Stimulated activated CD4-positive, alpha-beta T cell treated with anti-CD3 and anti-CD28 coated beads, Interleukin-12 subunit alpha, Interleukin-12 subunit beta, amount 100 ng/mL, for 4 hours (primary cell): ENCODE data around the gene HSPBP1.

Experiments
- DNase-seq: peaks from one replicate; pipeline ENCODE4 v3.0.0-alpha.2; 2020

Gene HSPBP1

DNA sequence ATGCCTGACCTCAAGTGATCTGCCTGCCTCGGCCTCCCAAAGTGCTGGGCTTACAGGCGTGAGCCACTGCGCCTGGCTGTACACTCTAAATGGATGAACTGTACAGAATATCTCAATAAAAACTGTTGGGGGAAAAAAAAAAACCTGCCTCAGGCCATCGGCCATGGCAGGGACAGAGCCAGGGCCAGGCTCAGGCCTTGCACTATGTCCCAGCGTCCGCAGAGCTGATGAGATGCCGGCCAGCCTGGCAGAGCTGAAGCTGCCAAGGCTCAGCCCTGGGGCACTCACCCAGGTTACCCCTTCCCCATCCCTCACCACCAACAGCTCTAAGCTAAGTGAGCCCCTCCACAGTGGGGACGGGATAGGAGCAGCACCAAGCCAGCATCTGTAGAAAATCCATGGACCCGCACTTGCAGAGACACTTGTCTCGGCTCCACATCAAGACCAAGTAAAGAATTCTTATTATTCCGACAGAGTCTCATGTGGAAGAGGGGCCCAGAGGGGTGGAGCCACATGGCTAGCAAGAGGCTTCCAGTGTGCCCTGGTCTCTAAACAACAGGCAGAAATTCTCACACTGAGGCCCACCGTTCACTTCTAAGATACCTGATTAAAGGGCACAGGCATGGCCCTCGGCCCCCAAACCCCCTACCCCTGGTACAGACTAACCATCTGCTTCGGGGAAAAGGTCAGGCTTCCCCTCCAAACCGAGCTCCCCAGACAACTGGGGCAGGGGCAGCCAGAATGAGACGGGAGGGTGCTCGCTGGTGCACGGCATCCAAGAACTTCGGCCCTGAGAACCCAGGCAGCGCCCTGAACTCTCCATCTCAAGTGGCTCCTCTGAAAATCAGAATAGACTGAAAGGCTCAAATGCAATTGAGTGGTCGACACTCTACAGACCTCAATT, 26.9 kb downstream of the HSPBP1 start:
- no peak for DNase-seq

DNA sequence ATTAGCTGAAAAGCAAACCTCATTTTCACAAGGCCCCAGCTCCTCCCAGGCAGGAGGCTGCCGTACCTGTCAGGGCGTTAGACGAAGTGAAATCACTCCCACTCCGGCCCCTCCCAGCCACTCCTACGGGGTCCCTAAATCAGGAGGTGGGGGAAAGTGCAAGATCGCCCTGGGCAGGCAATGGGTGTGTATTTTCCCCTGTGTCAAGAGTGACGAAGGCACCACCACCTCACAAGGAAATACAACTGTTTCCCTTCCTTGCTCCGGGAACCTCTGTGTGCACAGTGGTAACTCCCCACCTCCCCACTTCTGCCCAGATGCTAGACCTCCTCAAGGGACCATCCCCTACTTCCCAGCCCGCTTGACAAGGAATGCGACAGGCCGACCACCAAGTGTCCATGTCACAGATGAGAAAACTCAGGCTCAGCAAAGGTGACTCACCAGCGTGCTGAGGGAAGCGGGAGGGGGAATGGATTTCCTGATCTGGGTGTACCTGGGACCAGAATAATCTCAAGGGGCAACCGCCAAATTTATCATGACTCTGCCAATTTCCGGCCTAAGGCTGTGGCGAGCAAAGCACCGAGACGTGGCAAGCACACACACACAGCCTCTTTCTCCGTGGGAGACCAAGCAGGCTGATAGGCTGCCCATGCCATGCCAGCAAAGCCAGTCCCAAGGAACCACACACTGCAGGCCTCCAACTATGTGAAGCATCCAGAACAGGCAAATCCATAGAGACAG, 28.4 kb downstream of the HSPBP1 start:
- peak; percentile 32 for DNase-seq

DNA sequence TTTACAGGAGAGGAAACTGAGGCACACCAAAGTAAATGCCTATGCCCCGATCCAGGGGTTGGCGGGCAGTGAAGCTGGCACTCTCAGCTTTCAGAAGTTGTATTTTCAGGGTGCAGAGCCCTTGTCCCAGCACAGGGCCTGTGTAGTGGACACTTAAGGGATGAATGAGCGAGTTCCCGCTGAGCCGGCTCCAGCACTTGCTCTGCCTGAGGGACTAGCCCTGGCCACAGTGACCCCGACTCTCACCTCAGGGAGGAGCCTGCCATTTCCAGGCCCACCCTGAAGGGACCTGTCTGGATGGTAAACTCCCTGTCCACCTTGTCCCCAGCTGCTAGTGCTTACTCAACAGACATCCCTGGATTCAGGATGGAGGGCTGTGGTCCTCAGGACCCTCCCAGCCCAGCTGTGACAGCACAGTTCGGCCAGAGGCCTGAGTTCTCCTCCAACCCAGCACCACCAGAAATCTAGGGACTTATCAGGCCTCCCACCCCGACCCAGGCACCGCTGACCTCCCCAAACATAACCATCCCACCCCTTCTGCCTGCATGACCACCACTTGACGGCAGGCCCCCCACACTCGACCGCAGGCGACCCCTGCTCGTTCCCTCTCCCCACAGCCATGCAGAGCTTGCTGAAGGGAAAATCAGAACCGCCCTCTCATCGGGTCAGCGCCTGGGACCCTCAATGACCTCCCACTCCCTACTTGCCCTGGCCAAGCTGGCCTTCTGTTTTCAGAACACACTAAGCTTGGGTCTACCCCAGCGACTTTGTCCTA, 29.5 kb downstream of the HSPBP1 start:
- no peak for DNase-seq

GRCh38 chr19:55249841-55250240, 30.1 kb downstream of the HSPBP1 start:
- DNase-seq, result no peak

GRCh38 chr19:55248704-55249103, 31.2 kb downstream of the HSPBP1 start:
- DNase-seq, result no peak

DNA sequence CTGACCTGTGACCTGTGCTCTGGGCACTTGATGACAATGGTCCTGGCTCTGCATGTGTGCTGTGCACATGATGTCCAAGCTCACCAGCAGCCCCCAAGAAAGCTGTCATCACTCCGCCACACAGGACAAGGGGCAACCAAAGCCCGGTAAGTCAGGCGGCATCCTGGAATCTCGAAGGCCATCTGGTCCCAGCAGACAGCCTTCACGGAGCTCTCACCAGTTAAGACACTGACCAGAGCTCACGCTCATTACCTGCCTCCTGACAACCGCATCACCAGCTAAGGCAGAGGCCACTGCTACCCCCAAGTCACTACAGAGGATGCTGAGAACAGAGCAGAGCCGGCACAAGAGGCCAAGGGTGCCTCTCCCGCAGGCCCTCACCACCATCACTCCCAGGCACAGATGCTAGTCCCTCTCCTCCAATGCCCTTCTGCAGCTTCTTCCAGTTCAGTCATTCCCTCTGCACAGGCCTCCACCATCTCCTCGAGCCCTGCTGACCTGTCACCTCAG, 31.7 kb downstream of the HSPBP1 start:
- no peak for DNase-seq

DNA sequence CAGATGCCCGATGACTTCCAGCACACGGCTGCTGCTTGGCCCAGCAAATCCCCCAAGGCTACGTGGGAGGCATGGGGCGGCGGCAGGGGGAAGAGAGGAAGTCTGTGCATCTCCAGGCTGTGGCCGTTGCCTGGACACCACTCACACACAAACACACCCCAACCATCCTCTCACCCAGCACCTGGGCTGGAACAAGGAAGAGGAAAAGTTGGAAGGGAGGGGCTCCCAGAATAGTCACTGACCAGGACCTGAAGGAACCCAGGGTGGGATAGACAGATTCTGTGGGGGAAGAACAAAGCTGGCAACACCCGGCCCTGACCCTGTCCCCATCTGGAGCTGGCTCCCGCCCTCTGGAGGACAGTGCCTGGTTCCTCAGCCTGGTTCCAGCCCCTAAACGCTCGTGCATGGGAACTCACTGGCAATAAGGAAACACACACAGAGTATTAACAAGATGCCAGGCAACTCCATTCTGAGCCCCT, 32.2 kb downstream of the HSPBP1 start:
- DNase-seq, result no peak

DNA sequence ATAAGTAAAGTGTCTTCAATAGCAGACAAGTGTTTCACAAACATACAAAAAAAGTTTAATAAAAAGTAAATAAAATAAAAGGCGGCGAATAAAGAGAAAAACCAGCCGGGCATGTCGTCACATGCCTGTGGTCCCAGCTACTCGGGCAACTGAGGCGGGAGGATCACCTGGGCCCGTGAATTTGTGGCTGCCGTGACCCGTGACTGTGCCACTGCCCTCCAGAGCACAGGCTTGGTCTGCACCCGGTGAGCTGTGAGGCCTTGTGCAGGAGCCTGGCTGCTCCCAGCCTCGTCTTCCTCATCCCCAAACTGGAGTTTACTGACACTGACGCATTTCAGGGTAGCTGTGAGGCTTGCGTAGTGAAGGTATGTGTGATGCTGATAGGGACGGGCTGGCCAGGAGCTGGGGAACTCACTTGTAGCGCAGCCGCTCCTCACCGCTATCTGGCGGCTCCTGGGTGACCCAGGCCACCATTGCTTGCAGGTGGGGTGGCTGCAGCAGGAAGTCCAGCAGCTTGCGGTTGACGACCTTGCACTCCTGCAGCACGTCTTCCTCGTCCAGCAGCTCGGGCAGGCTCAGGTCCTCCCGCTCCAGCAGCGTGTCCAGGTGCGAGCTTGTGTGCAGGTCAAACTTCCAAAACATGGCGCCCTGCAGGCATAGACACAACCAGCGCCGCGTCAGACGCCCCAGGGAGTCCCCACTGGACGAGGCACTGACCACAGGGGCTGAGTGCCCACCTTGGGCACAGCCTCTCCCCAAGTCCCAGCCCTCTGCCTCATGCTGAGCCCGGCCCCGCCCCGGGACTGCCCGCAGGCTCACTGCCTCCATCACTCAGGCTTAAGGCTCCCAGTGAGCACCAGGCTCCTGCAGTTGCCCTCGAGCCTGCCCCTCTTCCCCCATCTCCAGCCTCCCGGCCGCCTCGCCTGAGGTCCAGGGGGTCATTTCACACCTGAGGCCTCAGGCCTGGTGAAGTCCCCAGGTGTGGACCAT, 33.2 kb downstream of the HSPBP1 start:
- no peak for DNase-seq

DNA sequence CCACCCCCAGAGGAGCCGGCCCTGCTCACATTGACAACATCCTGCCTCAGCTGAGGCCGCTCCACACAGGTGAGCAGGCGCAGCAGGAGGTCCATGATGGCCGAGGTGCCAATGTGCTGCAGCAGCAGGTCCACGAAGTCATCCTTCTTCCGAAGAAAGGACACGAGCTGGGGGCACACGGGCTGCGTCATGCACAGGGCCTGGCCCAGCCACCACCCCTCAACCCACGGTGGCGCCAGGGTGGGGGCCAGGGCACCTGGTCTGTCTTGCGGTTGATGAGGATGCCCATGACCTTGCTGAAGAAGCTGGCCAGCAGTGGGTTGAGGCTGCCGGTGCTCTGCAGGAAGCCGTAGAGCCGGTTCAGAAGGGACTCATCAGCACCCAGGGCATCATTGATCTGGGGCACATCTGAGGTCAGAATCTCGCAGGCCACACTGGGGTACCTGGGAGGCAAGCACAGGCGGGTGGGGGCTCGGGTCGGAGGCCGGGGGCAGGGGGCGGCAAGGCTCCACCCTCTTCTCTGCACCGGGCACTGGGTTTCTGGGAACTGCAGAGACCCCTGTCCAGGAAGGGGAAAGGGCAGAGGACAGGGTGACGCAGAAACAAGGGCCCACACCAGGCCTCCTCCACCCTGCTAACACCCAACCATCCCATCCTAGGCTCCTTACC, 34.5 kb downstream of the HSPBP1 start:
- DNase-seq, result no peak

- DNase-seq, result no peak
These were observed 35.8 kb downstream of the HSPBP1 start for GRCh38 chr19:55244004-55244680.

- DNase-seq, result no peak
These were observed 37.4 kb downstream of the HSPBP1 start for GRCh38 chr19:55242517-55242916.

DNA sequence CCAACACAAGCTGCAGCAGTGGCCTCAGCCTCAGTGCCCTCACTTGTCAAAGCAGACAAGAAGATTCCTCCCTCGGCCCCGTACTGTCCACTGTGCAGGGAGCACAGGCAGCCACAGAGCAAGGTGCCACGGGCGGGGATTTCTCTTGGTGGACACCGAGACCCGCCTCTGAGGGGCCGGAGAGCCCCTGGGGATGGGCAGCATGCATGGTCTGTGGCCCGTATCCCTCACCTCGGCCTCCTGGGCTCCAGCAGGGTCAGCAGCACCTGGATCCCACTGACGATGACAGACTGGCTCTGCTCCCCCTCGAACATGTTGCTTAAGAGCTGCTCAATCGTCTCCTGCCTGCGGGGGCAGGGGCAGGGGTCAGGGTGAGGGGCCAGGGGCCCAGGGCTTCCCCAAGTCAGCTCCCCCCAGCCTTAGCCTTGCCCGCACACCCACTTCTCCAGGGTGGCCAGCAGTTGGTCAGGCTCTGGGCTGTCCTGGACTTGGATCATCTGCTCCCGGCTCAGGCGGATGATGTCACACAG, 37.9 kb downstream of the HSPBP1 start:
- DNase-seq, result no peak

DNA sequence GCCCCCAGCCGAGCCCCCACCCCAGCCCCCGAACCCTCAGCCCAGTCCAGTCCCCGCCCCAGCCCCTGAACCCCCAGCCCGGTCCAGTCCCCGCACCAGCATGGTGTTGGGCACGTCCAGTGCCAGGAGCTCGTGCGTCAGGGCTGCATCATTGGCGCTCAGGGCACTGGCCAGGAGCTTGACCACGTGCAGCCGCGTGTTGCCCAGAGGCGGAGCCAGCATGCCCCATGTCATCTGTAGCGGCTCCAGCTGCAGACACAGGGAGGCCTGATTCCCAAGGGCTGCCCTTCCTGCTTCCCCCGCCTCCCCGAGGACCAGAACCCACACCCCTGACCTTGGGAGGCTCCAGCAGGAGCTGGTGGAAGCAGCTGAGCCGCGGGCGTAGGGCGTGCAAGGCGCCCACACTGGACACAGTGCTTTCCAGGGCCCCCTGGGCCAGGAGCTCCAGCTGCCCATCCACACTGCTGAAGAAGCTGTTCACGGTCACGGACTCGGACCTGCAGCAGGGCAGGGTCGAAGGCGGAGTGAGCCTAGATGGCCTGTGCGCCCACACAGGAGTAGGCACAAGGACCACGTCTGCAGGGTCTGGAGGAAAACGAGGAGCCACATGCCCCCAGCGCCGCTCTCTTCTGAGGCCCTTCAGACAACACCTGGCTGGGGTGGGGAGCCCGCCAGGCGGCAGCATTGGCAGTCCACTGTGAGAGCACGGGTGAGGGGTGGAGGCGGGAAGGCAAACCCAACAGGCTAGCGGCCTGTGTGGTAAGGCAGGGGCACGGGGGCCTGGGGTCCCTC, 38.6 kb downstream of the HSPBP1 start:
- no peak for DNase-seq

GRCh38 chr19:55240713-55241020, 39.2 kb downstream of the HSPBP1 start:
- DNase-seq, result no peak

GRCh38 chr19:55239004-55239403, 40.9 kb downstream of the HSPBP1 start:
- no peak for DNase-seq

DNA sequence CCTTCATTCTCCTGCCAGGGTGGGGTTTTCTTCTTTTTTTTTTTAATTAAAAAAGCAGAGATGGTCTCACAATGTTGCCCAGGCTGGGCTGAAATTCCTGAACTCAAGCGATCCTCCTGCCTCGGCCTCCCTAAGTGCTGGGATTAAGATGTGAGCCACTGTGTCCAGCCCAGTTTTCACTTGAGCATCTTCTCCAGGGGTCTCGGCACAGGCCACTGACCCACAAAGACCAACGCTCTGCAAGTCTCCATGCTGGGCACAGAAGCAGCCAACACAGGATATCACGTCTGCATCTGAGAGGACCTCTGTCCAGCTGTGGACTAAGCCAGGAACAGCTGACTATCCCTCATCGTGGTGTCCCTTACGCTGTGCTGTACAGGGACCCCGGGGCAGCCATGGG, 41.9 kb downstream of the HSPBP1 start:
- no peak for DNase-seq

GRCh38 chr19:55232986-55233385, 46.9 kb downstream of the HSPBP1 start:
- no peak for DNase-seq

DNA sequence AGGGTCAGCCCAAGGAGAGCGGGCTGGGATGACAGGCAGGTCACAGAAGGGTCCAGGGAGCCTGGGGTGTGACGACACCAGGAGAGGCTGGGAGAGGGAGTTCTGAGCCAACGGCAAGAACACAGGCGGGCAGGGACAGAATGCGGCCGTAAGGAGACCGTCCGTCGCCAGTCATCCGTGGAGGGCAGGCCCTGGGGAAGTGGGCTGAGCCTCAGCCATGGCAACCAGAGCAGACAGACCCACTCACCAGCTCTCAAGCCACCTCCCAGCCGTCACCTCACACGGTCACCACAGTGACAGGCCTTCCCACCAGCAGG, 47.7 kb downstream of the HSPBP1 start:
- no peak for DNase-seq

GRCh38 chr19:55231391-55232285, 48.3 kb downstream of the HSPBP1 start:
- no peak for DNase-seq
